H1 (cell line): ENCODE data around the gene MYO1D. TPM values are rescaled to one million over a fixed set of nuclear protein-coding genes. Genes with fewer than 3 reads are reported as not detected.

Experiments
- CTCF ChIA-PET: fragments of 300-600 bp; sonication (Branson Sonifier 250); formaldehyde crosslinking; loops from one replicate; lab custom pipeline; 2021; ENCODE audit not compliant: partially characterized antibody; lab: Charles Lee
- POLR2A ChIA-PET: fragments of 300-600 bp; sonication (Branson Sonifier 250); formaldehyde crosslinking; loops from one replicate; lab custom pipeline; 2021; ENCODE audit warnings: inconsistent platforms; ENCODE audit not compliant: partially characterized antibody; lab: Charles Lee
- DNase-seq, 2 experiments: peaks; one replicate each; pipeline versions ENCODE4 v3.0.0 to v3.0.0-alpha.2; 2010 to 2022; ENCODE audit warnings: low spot score in 2 of 2, low read depth in 1 of 2, mixed read lengths in 1 of 2
- FAIRE-seq: peaks from 2 replicates; lab custom pipeline; 2011; peaks lifted over from hg19 to GRCh38; lab: Jason Lieb, UNC
- H2AFZ ChIP-seq: 2 replicates; pipeline ENCODE4 v1.8.1; 2012; ENCODE audit warnings: low read length, inconsistent platforms
- H2AK5ac ChIP-seq: 2 replicates; pipeline ENCODE4 v1.6.1; 2013; ENCODE audit warnings: low read depth, low read length
- H2BK120ac ChIP-seq: replicated peaks from 2 replicates; pipeline ENCODE3; 2013; ENCODE audit warnings: low read depth, low read length, inconsistent platforms
- H2BK12ac ChIP-seq: 2 replicates; pipeline ENCODE4 v1.6.1; 2013; ENCODE audit warnings: low read depth, low read length
- H2BK15ac ChIP-seq: 2 replicates; pipeline ENCODE4 v1.6.1; 2013; ENCODE audit warnings: low read length
- H2BK20ac ChIP-seq: 2 replicates; pipeline ENCODE4 v1.6.1; 2013; ENCODE audit warnings: low read length
- H2BK5ac ChIP-seq: 2 replicates; pipeline ENCODE4 v1.6.1; 2013; ENCODE audit warnings: low read depth, low read length
- H3K14ac ChIP-seq: 2 replicates; pipeline ENCODE4 v1.6.1; 2013; ENCODE audit warnings: inconsistent platforms; ENCODE audit not compliant: insufficient read length
- H3K18ac ChIP-seq: 2 replicates; pipeline ENCODE4 v1.6.1; 2013; ENCODE audit warnings: low read length; ENCODE audit errors: extremely low read depth
- H3K23ac ChIP-seq: 2 replicates; pipeline ENCODE4 v1.6.1; 2013; ENCODE audit warnings: inconsistent platforms; ENCODE audit not compliant: insufficient read length
- H3K23me2 ChIP-seq: 2 replicates; pipeline ENCODE4 v1.6.1; 2013; ENCODE audit warnings: low read depth, low read length
- H3K27ac ChIP-seq: 2 replicates; pipeline ENCODE4 v1.6.1; 2011; ENCODE audit warnings: low read depth, low read length, inconsistent platforms
- H3K27me3 ChIP-seq, 4 experiments: replicated peaks in 1 of 4; 1 replicate in 1 of 4; 2 replicates in 3 of 4; pipeline versions ENCODE4 v1.6.1 to v1.8.1; 2011 to 2013; ENCODE audit warnings: low read length in 3 of 4, mild to moderate bottlenecking in 3 of 4, inconsistent platforms in 2 of 4, mixed read lengths in 2 of 4, moderate library complexity in 1 of 4; ENCODE audit not compliant: control insufficient read depth in 3 of 4, insufficient read depth in 3 of 4; ENCODE audit errors: extremely low read depth in 1 of 4
- H3K36me3 ChIP-seq, 4 experiments: 2 replicates each; pipeline versions ENCODE4 v1.6.1 to v1.8.1; 2011 to 2013; ENCODE audit warnings: mild to moderate bottlenecking in 4 of 4, low read length in 3 of 4, moderate library complexity in 2 of 4, control low read depth in 1 of 4, inconsistent platforms in 1 of 4; ENCODE audit not compliant: insufficient read depth in 4 of 4, control insufficient read depth in 2 of 4
- H3K4ac ChIP-seq: replicated peaks from 2 replicates; pipeline ENCODE3; 2013; ENCODE audit warnings: low read length, low read depth, mixed read lengths, inconsistent platforms; ENCODE audit not compliant: insufficient read length
- H3K4me1 ChIP-seq, 4 experiments: replicated peaks in 1 of 4; 1 replicate in 1 of 4; 2 replicates in 3 of 4; pipeline versions ENCODE4 v1.6.1 to v1.8.1; 2011 to 2013; ENCODE audit warnings: low read length in 3 of 4, inconsistent platforms in 2 of 4, mixed read lengths in 1 of 4; ENCODE audit not compliant: insufficient read depth in 4 of 4, control insufficient read depth in 3 of 4
- H3K4me2 ChIP-seq, 2 experiments: 2 replicates each; pipeline versions ENCODE4 v1.6.1 to v1.8.1; 2011 to 2013; ENCODE audit warnings: low read depth in 2 of 2, low read length in 2 of 2, control low read depth in 1 of 2, inconsistent platforms in 1 of 2, mild to moderate bottlenecking in 1 of 2; ENCODE audit not compliant: insufficient read depth in 1 of 2
- H3K4me3 ChIP-seq, 4 experiments: fragments of 200-600, 300-600 bp in 1 of 4; sonication (generic), shearing (Covaris generic), sonication (Bioruptor Twin) in 1 of 4; 2 replicates each; pipeline versions ENCODE4 v1.5.1 to v1.8.1; 2011 to 2016; ENCODE audit warnings: low read length in 4 of 4, low read depth in 3 of 4, control low read depth in 2 of 4, inconsistent platforms in 2 of 4, mild to moderate bottlenecking in 2 of 4, mixed read lengths in 1 of 4, moderate library complexity in 1 of 4; ENCODE audit not compliant: insufficient read depth in 2 of 4; ENCODE audit errors: extremely low read depth in 1 of 4
- H3K56ac ChIP-seq: replicated peaks from 2 replicates; pipeline ENCODE3; 2013; ENCODE audit warnings: low read depth, mild to moderate bottlenecking, mixed read lengths, low read length, inconsistent platforms; ENCODE audit not compliant: insufficient read length
- H3K79me1 ChIP-seq: 2 replicates; pipeline ENCODE4 v1.6.1; 2013; ENCODE audit warnings: low read depth, low read length, control low read depth
- H3K79me2 ChIP-seq, 2 experiments: 2 replicates each; pipeline versions ENCODE4 v1.6.1 to v1.8.1; 2012 to 2013; ENCODE audit warnings: low read length in 2 of 2, mild to moderate bottlenecking in 2 of 2, inconsistent platforms in 1 of 2; ENCODE audit not compliant: insufficient read depth in 2 of 2, control insufficient read depth in 1 of 2
- H3K9ac ChIP-seq, 4 experiments: replicated peaks in 1 of 4; 1 replicate in 1 of 4; 2 replicates in 3 of 4; pipeline versions ENCODE4 v1.6.1 to v1.8.1; 2011 to 2013; ENCODE audit warnings: low read depth in 3 of 4, low read length in 3 of 4, control low read depth in 2 of 4, mild to moderate bottlenecking in 2 of 4, moderate library complexity in 2 of 4, inconsistent platforms in 1 of 4; ENCODE audit errors: extremely low read depth in 1 of 4
- H3K9me3 ChIP-seq, 2 experiments: 2 replicates each; pipeline versions ENCODE4 v1.6.1 to v1.8.1; 2012 to 2013; ENCODE audit warnings: mild to moderate bottlenecking in 2 of 2, moderate library complexity in 2 of 2, control low read depth in 1 of 2, inconsistent platforms in 1 of 2, low read depth in 1 of 2, low read length in 1 of 2, mixed read lengths in 1 of 2; ENCODE audit not compliant: insufficient read depth in 2 of 2
- H4K20me1 ChIP-seq, 2 experiments: replicated peaks in 1 of 2; 2 replicates each; pipeline versions ENCODE3 to v1.8.1; 2011 to 2013; ENCODE audit warnings: inconsistent platforms in 2 of 2, low read length in 2 of 2, mild to moderate bottlenecking in 1 of 2; ENCODE audit not compliant: insufficient read depth in 2 of 2, control insufficient read depth in 1 of 2
- H4K5ac ChIP-seq: 2 replicates; pipeline ENCODE4 v1.6.1; 2013; ENCODE audit warnings: low read length, low read depth, mixed read lengths, inconsistent platforms; ENCODE audit not compliant: insufficient read length
- H4K8ac ChIP-seq: 2 replicates; pipeline ENCODE4 v1.8.0; 2013; ENCODE audit warnings: mild to moderate bottlenecking, moderate library complexity, low read length, inconsistent platforms; ENCODE audit not compliant: insufficient read depth; ENCODE audit errors: extremely low read depth
- H4K91ac ChIP-seq: replicated peaks from 2 replicates; pipeline ENCODE3; 2013; ENCODE audit warnings: low read length, mixed read lengths, inconsistent platforms; ENCODE audit not compliant: insufficient read length
- CHD2 ChIP-seq: IDR thresholded peaks from 2 replicates; pipeline ENCODE4 v1.6.1; 2012; ENCODE audit warnings: low read length, improper control_type of control experiment
- CREB1 ChIP-seq: IDR thresholded peaks from 2 replicates; pipeline ENCODE4 v1.6.1; 2012; ENCODE audit warnings: inconsistent platforms
- USF2 ChIP-seq: IDR thresholded peaks from 2 replicates; pipeline ENCODE4 v1.6.1; 2011; ENCODE audit warnings: low read length, improper control_type of control experiment
- WGBS, 2 experiments: shearing (Covaris generic) in 1 of 2; methylation state at CpG; one replicate each; pipeline versions ENCODE4 v1.1.6 to v1.1.7; 2013 to 2015; ENCODE audit warnings: low lambda C conversion rate in 2 of 2, mixed read lengths in 2 of 2, inconsistent platforms in 1 of 2, low coverage in 1 of 2, missing lambda C conversion rate in 1 of 2; ENCODE audit not compliant: insufficient replicate concordance in 2 of 2, insufficient coverage in 1 of 2, insufficient read length in 1 of 2; ENCODE audit errors: extremely low coverage in 1 of 2, missing lambda C conversion rate in 1 of 2; 5-methylcytosine and 5-hydroxymethylcytosine counted together
- polyA plus RNA-seq, 7 experiments: library from polyadenylated mRNA; depleted of rRNA in 3 of 7; stranded (reverse) in 5 of 7; unstranded in 2 of 7; fragments of >200 nt in 5 of 7; fragments of 200-250 nt in 2 of 7; gene quantifications; 1 replicate in 5 of 7; 2 replicates in 1 of 7; 4 replicates in 1 of 7; pipeline versions ENCODE4 v1.2.1 to v1.2.3, GENCODE V29; 2011 to 2013; ENCODE audit warnings: missing spikeins in 2 of 7, mixed read lengths in 2 of 7
- total RNA-seq: library from RNA; stranded (reverse); fragmentation: NEBNext Ultra II Directional; extraction: Animal tissue kit (Norgen Biotek cat#: 25700); gene quantifications from 2 replicates; pipeline ENCODE4 v1.2.1, GENCODE V29; 2021

Gene MYO1D
- total and polyA plus RNA-seq, 2 of the 8 experiments (the other 6 are each of a cell fraction or from before 2014, with no cell fraction given) = 6.5 to 25.4 TPM

- ChIA-PET POLR2A (interaction anchor here (1.3 to 1.5 kb wide), 3 partner anchors 10 to 26 kb away, joined by 3 to 9 read pairs (median 4); partner anchors contain the start of gene CDK5R1), CTCF (interaction anchor here (0.7 to 2.2 kb wide), 11 partner anchors 10 to 413 kb away, joined by 3 to 7 read pairs (median 4); partner anchors contain the start of gene CDK5R1)
- Histone ChIP-seq H2AK5ac (no peak overlapping the region), H3K79me2 (no peaks in the 10 kb centered on the region), H3K9ac (no peak overlapping the region), H3K14ac (no peak overlapping the region), H3K18ac (no peak overlapping the region), H3K4me3 (no peak overlapping the region), H2BK20ac (no peak overlapping the region), H2BK12ac (no peak overlapping the region), H3K27ac (no peak overlapping the region), H2BK5ac (no peak overlapping the region), H3K36me3 (no peaks in the 10 kb centered on the region), H3K23ac (no peak overlapping the region), H3K56ac (no peak overlapping the region), H2AFZ (no peak overlapping the region), H4K5ac (no peak overlapping the region), H4K8ac (no peak overlapping the region), H3K9me3 (no peaks in the 10 kb centered on the region), H3K79me1 (no peaks in the 10 kb centered on the region), H2BK15ac (no peak overlapping the region), H4K20me1 (peaks cover 0 to 2% of the 10 kb centered on the region in 2 experiments), H3K4me1 (peaks cover 0 to 13% (median 9%) of the 10 kb centered on the region in 4 experiments; a peak in 6 of 7 replicates), H2BK120ac (no peak overlapping the region), H3K23me2 (no peaks in the 10 kb centered on the region), H3K4me2 (no peak overlapping the region), H3K27me3 (no peaks in the 10 kb centered on the region), H4K91ac (no peak overlapping the region), H3K4ac (no peak overlapping the region)
- 84% methylated on average over 16 of the region's 16 CpGs; no CpG with 5 or more reads in 1 of the 2 experiments for WGBS, 2 experiments
- TF ChIP-seq USF2 (no peak), CHD2 (no peak), CREB1 (no peak)
- FAIRE-seq (no peak), DNase-seq (no peak)
Observed at GRCh38 chr17:32496395-32497073, 380.4 kb downstream of the MYO1D start.
